SH-SY5Y (cell line): ENCODE measurements around the gene RAB3IP.

Source experiments
- GATA2 ChIP-seq: IDR thresholded peaks from 2 replicates; pipeline ENCODE4 v1.6.1; 2011; ENCODE audit warnings: mild to moderate bottlenecking, low read depth, low read length
- GATA3 ChIP-seq: IDR thresholded peaks from 2 replicates; pipeline ENCODE4 v1.6.1; 2011; ENCODE audit warnings: low read depth, mild to moderate bottlenecking, low read length, moderate library complexity

DNA sequence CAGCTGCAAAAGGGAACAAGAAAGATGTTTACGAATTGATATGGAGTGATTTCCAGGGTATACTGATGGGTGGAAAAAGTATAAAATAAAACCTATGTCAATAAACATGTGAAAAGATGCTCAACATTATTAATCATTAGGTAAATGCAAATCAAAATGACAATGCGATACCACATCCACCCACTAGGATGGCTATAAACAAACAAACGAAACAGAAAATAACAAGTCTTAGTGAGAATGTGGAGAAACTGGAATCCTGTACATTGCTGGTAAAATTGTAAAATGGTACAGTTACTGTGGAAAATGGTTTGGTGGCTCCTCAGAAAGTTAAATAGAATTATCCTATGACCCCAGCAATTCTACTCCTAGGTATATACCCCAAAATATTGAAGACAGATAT, 30.0 kb upstream of the RAB3IP start:
- no peak for TF ChIP-seq GATA2
- no peak for TF ChIP-seq GATA3
